Panc1 (cell line): ENCODE measurements around the gene STRIP1. TPM values are rescaled to one million over a fixed set of nuclear protein-coding genes. Genes with fewer than 3 reads are reported as not detected.

ENCODE experiments used
- ATAC-seq: fragments of 200-7000 bp; cut with Tn5 transposase; 2 replicates; pipeline ENCODE4 v1.9.1; 2020; ENCODE audit warnings: mild to moderate bottlenecking, moderate library complexity
- BruUV-seq: library from RNA; stranded (reverse); fragments of 400-500 nt; replicated peaks from 2 replicates; lab custom pipeline; 2021; lab: Mats Ljungman, UMichigan
- CTCF ChIA-PET: fragments of 300-600 bp; sonication (Branson Sonifier 250); formaldehyde crosslinking; loops from one replicate; lab custom pipeline; 2022; ENCODE audit warnings: antibody characterized with exemption; lab: Charles Lee
- POLR2A ChIA-PET: fragments of 300-600 bp; sonication (Branson Sonifier 250); formaldehyde crosslinking; loops from one replicate; lab custom pipeline; 2022; ENCODE audit warnings: antibody characterized with exemption; lab: Charles Lee
- DNase-seq: peaks from one replicate; pipeline ENCODE4 v3.0.0-alpha.2; 2010; ENCODE audit warnings: low read depth, low spot score
- H3K27ac ChIP-seq: 2 replicates; pipeline ENCODE4 v1.5.1; 2011; ENCODE audit warnings: mild to moderate bottlenecking, low read length, inconsistent platforms
- H3K27me3 ChIP-seq: fragments of 200-500 bp; sonication (Bioruptor generic); 2 replicates; pipeline ENCODE4 v1.6.0; 2014; ENCODE audit warnings: low read length, inconsistent platforms; ENCODE audit not compliant: control insufficient read depth, insufficient read depth
- H3K36me3 ChIP-seq: fragments of 200-500 bp; sonication (Bioruptor generic); 2 replicates; pipeline ENCODE4 v1.5.1; 2014; ENCODE audit warnings: inconsistent platforms, mild to moderate bottlenecking, low read length, moderate library complexity; ENCODE audit not compliant: control insufficient read depth, insufficient read depth
- H3K4me1 ChIP-seq: 2 replicates; pipeline ENCODE4 v1.5.1; 2011; ENCODE audit warnings: inconsistent platforms, mild to moderate bottlenecking, low read length, moderate library complexity; ENCODE audit not compliant: control insufficient read depth, insufficient read depth
- H3K4me3 ChIP-seq, 2 experiments: 2 replicates each; pipeline ENCODE4 v1.5.1; 2011 to 2012; ENCODE audit warnings: low read depth in 2 of 2, low read length in 2 of 2, mild to moderate bottlenecking in 2 of 2, inconsistent platforms in 1 of 2, moderate library complexity in 1 of 2
- H3K9me3 ChIP-seq: fragments of 200-500 bp; sonication (Bioruptor generic); 2 replicates; pipeline ENCODE4 v1.5.1; 2014; ENCODE audit warnings: low read depth, mild to moderate bottlenecking, inconsistent platforms, low read length, moderate library complexity; ENCODE audit not compliant: control insufficient read depth, insufficient read depth
- POLR2AphosphoS5 ChIP-seq: IDR thresholded peaks from 2 replicates; pipeline ENCODE4 v1.6.1; 2012; ENCODE audit warnings: mild to moderate bottlenecking, low read depth, low read length, moderate library complexity
- REST ChIP-seq, 2 experiments: IDR thresholded peaks; 2 replicates each; pipeline ENCODE4 v1.6.1; 2011 to 2012; ENCODE audit warnings: low read depth in 2 of 2, control low read depth in 1 of 2, low read length in 1 of 2, mild to moderate bottlenecking in 1 of 2, moderate library complexity in 1 of 2; ENCODE audit not compliant: insufficient read depth in 1 of 2
- SIN3A ChIP-seq: IDR thresholded peaks from 2 replicates; pipeline ENCODE4 v1.6.1; 2012; ENCODE audit warnings: low read depth, mild to moderate bottlenecking, low read length, moderate library complexity, borderline replicate concordance; ENCODE audit not compliant: insufficient read depth
- TCF7L2 ChIP-seq: IDR thresholded peaks from 2 replicates; pipeline ENCODE4 v1.6.1; 2011; ENCODE audit warnings: mild to moderate bottlenecking, low read depth, low read length, inconsistent platforms
- in situ Hi-C: cut with HindIII; loops from 2 replicates; pipeline ENCODE4 v1.10.0; 2016; ENCODE audit warnings: low sequenced_read_pairs, low pct_unique_long_range_greater_than_20kb
- intact Hi-C: fragments of 100-400 bp; cut with micrococcal nuclease; formaldehyde crosslinking; loops from one replicate; pipeline ENCODE4 v1.10.0; 2022; ENCODE audit not compliant: unreplicated experiment
- total RNA-seq: library from RNA; stranded (reverse); gene quantifications from one replicate; pipeline ENCODE4 v1.2.1, GENCODE V29; 2021; ENCODE audit not compliant: unreplicated experiment
- TF ChIP-seq, protein P1 (sequence below): fragments of 450-650 bp; IDR thresholded peaks from 2 replicates; pipeline ENCODE4 v1.5.1; 2017; ENCODE audit warnings: mild to moderate bottlenecking

The STRIP1 gene
- total RNA-seq, 1 experiment from 2014 or later, result 26.1 TPM

DNA sequence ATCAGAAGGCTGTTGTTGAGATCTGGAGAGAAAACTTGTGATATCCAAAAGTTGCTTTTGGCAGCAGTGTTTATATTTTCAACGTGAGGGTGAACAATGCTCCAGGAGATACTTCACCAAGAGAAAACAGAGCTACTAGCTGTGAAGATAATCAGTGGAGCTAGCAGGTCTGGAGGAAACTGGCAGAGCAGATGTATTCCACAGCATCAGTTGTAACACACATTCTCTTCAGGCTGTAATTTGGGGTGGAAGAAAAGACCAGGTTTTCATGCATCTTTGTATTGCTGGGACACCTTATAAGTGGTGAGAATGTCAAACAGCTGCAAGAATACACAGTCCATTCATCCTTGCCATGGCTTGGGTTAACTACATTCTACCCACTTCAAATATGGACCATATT lies 27.9 kb upstream of the STRIP1 start:
- BruUV-seq, result no TSS peak
- H3K27me3 ChIP-seq, result no peaks in the 10 kb centered on the region
- H3K4me3 ChIP-seq, result no peak overlapping the region
- in situ Hi-C loops (no loop called here), intact Hi-C loops (no loop called here)
- POLR2A ChIA-PET, result no interaction called here
- no peaks in the 10 kb centered on the region for H3K9me3 ChIP-seq
- TF ChIP-seq SIN3A (no peak), POLR2AphosphoS5 (no peak), TCF7L2 (no peak), REST (IDR thresholded peaks at IDR 0.05; ENCODE audit: insufficient read depth in 1 of 2, low read depth in 2 of 2, low read length in 1 of 2) (no peak)
- TF ChIP-seq, protein P1, sequence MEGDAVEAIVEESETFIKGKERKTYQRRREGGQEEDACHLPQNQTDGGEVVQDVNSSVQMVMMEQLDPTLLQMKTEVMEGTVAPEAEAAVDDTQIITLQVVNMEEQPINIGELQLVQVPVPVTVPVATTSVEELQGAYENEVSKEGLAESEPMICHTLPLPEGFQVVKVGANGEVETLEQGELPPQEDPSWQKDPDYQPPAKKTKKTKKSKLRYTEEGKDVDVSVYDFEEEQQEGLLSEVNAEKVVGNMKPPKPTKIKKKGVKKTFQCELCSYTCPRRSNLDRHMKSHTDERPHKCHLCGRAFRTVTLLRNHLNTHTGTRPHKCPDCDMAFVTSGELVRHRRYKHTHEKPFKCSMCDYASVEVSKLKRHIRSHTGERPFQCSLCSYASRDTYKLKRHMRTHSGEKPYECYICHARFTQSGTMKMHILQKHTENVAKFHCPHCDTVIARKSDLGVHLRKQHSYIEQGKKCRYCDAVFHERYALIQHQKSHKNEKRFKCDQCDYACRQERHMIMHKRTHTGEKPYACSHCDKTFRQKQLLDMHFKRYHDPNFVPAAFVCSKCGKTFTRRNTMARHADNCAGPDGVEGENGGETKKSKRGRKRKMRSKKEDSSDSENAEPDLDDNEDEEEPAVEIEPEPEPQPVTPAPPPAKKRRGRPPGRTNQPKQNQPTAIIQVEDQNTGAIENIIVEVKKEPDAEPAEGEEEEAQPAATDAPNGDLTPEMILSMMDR, result no peak
- CTCF ChIA-PET, result interaction anchor here (0.6 kb wide), 1 partner anchor 138 kb away, joined by 7 read pairs; no protein-coding TSS in a partner anchor
- ATAC-seq, result no peak
- H3K27ac ChIP-seq, result peak overlapping the region; percentile 51; the same call in 1 of the 2 replicates
- peaks cover 11% of the 10 kb centered on the region for H3K36me3 ChIP-seq
- H3K4me1 ChIP-seq, result peaks cover 62% of the 10 kb centered on the region
- no peak for DNase-seq

DNA sequence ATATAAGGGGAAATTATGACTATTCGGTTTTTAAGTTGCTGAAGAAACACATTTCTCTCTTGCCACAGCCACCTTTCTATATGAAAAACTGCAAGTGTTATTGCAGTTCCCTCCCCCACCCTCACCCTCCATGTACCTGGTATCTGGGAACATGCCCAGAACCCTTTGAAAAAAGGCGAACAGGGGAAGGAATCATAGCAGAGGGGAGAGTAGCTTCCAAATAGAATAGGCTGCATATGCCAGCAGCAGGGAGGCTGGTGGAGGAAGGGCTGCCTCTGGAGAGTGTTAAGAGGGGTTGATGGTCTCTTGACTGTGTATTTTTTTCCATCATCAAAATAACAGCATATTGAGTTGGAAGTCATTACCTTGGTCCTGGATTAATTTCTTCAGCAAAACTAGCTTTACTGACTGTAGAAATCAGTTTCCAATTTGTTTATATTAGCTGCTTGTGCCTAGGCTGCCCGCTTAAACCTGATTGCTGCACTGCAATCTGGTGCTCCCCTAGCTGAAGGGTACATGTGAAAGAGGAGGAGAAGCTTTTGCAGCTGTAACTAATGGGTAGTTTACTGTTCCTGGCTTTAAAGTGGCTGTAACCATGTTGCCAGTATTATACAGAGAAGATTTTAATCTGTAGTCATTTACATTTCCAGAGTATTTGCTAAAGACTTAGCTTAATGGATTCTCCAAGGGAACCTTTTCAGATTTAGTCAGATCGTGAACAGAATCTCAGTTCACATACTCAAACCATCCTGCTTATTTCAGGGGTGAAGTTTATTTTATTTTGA lies 27.2 kb upstream of the STRIP1 start:
- ATAC-seq, result no peak
- ChIA-PET CTCF (interaction anchor here (0.6 to 0.7 kb wide), 3 partner anchors 23 to 139 kb away, joined by 5 to 7 read pairs (median 5); no protein-coding TSS in a partner anchor), POLR2A (no interaction called here)
- H3K4me1 ChIP-seq, result peaks cover 55% of the 10 kb centered on the region
- intact Hi-C loops (no loop called here), in situ Hi-C loops (no loop called here)
- BruUV-seq, result no TSS peak
- H3K36me3 ChIP-seq, result peaks cover 16% of the 10 kb centered on the region
- no peaks in the 10 kb centered on the region for H3K27me3 ChIP-seq
- H3K9me3 ChIP-seq, result no peaks in the 10 kb centered on the region
- DNase-seq, result no peak
- TF ChIP-seq TCF7L2 (no peak), REST (IDR thresholded peaks at IDR 0.05; ENCODE audit: insufficient read depth in 1 of 2, low read depth in 2 of 2, low read length in 1 of 2) (no peak), POLR2AphosphoS5 (no peak), SIN3A (no peak)
- TF ChIP-seq, protein P1, result no peak
- no peak overlapping the region for H3K27ac ChIP-seq
- H3K4me3 ChIP-seq, result no peak overlapping the region
